NAMALWA (cell line): ENCODE data around the gene CD37.
"Not testable (repeated sequence)": the region's sequence is repeated elsewhere in the genome, so short reads cannot be mapped to it uniquely, and the experiment has no call there.

ENCODE experiments used
- DNase-seq: peaks from one replicate; pipeline ENCODE4 v3.0.0-alpha.2; 2015; ENCODE audit warnings: low spot score

Gene CD37

GRCh38 chr19:49347835-49348234 is 12.6 kb downstream of the CD37 start:
- DNase-seq, result peak; percentile 83

DNA sequence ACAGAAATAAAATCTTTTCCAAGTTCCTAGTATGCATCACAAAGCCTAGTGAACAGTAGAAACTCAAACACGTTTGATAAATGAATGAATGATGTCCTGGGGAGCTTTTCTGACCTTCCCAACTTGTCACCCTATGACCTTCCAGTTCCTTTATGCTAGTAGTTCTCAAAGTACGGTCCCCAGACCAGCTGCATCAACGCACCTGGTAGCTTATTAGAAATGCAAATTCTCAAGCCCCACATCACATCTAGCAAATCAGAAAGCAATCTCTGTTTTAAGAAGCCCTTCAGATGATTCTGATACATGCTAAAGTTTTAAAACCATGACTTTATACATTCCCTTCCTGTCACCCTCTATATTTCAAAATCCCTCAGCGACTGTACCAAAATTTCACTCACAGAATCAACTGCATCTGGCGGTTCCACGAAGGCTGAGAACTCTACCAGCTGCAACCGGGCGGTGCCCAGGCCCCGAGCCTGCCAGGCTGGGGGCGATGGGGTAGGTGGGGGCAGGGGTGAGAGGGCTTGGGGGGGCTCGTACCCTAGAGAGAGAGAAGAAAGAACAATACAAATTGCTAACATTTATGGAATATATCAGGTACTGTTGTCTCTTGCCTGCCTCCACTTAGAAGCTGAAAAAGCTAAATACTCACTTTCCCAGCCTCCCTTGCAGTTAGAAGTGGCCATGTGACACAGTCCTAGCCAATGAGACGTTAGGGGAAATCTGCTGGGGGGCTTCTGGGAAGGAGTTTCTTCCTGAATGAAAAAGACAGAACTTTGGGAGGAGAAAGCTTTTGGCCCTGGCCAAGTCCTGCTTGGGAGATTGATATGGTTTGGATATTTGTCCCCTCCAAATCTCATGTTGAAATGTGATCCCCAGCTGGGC is 13.3 kb downstream of the CD37 start:
- peak; percentile 71 for DNase-seq

- DNase-seq, result no peak
Observed at GRCh38 chr19:49349567-49349966, 14.4 kb downstream of the CD37 start.

DNA sequence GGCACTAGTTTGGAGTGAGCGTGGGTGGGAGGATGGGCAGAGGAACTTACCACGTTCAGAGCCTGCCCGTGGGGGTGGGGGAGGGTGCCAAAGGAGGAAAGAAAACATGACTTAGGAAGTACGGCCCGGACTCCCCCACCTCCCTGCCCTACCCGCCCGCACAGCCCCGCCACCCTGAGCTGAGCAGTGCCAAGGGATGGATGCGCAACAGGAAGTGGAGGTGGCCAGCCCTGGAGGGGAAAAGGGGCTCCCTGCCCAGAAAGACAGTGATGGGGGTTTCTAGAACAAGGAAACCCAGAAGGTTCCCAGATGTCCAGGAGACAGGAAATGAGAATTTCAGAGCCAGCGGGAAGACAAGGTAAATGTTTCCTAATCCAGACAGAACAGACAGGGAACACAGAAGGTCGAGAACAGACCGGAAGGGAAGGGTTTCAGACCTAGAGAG is 20.7 kb downstream of the CD37 start:
- DNase-seq, result no peak

DNA sequence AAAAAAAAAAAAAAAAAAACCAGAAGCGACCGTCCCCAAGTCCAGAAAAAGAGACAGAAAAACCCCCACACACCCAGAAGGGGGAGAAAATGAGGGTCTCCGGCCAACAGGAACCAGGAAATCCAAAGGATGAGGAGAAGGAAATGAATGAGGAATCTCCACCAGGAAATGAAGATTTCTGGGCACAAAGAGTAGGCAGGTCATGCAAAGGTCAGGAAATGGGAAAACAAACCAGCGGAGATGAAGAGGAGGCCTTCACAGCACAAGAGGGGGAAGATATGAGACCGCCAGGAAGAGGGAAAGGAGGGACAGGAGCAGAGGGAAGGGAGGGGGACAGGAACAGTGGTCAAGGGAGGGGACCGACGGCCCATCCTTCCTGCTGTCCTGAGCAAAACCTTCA is 21.2 kb downstream of the CD37 start:
- no peak for DNase-seq

- peak; percentile 60 for DNase-seq
Observed at GRCh38 chr19:49357186-49357585, 22.0 kb downstream of the CD37 start.

DNA sequence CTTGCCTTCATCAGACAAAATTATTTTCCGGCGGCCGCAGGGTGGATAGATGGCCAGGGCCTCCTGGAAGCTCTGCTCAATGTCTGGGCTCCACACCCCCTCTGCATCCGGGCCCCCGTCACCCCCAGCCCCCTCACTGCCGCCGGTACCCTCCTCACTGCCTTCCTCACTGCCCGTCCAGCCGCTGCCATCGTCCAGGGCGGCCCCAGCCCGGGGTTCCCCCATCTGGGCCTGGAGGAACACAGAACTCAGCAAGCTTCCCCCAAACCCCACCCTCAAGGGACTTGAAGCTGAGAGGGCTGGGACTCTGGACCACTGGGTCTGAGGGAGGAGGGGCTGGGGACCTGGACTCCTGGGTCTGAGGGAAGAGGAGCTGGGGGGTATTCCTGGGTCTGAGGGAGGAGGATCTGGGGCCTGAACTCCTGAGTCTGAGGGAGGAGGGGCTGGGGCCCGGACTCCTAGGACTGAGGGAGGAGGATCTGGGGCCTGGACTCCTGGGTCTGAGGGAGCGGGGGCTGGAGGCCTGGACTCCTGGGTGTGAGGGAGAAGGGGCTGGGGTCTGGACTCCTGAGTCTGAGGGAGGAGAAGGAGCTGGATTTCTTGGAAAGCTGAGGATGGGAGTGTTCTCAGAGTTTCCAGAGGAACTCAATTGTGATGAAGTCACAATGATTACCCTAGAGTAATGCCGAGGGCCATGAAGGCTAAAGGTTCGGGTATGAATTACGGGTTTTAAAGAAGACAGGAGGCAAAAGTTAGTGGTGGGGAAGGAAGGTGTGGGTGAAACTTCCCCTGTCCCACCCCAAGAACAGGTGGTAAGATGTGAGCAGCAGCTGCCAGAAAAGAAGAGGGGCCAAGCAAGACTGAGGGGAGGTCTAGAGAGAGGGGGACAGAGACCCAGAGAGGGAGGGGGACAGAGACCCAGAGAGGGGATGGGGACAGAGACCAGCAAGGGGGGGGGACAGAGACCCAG is 24.9 kb downstream of the CD37 start:
- DNase-seq, result peak; percentile 21

DNA sequence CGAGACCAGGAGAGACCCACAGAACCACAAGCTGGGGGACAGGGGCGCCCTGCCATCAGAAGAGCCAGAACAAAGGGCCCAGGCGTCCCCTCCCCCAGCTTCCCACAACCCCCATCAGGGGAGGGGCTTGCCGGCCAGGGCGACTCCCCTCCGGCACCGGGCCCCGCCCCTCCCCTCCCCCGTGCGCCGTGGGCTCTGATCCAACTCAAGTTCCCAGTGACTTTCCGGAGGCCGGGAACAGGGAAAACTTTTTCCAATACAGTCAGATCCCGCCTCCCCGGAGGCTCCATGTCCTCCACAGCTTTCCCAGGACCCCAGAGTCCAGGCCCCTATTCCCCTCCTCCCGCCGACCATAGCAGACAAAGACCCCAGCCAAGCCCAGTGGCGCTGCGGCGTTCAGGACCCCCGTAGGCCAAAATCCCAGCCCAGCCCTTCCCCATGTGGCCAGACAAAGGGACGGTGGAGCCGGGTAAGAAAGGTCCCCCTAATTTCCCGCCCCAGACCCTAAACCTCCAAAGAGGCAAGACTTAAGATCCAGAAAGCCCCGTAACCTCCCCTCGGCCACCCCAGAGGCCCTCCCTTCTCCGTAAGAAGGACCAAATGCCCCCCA is 26.3 kb downstream of the CD37 start:
- peak; percentile 19 for DNase-seq

DNA sequence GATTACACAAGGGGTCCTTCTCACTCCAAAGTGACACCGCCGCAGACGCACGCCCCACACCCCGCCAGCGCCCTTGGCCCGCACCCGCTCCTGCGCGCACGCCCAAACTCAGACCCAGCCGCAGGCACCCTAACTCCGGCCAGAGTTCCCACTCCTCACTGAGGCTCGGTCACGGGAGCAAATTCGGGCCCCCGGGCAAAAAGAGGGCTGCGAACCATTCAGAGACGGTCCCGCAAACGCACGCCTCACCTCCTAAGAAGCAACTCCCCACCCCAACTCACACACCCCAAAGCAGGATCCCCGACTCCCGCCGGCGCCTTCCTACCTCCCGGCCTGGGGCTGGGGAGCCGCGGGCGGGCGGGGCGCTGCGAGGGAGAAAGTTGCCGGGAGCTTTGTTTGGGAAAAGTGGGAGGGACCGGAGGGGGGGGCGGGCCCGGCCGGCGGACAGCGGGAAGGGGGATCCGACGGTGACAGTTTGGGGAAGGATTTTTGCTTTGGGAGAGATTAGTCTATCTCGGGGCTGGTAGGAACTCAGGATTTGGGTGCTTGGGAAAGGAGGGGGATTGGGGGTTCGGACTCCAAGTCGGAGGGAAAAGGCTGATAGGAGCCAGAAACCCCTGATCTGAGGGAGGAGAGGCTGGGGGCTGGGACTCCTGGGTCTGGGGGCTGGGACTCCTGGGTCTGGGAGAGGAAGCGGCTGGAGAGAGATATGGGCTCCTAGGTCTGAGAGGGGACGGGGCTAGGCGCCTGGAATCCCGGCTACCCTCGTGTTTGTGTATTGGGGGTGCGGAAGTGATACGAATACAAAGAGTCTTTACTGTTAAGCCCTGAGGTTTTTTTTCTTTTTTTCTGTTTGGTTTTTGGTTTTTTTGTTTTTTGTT is 27.1 kb downstream of the CD37 start, which contains the start of gene TEAD2:
Gene TEAD2, minus strand, starts transcription at position 369 of the 881 bp plus-strand sequence. CDS start 2,341 bp downstream, outside the sequence.
- peak; percentile 36 for DNase-seq

DNA sequence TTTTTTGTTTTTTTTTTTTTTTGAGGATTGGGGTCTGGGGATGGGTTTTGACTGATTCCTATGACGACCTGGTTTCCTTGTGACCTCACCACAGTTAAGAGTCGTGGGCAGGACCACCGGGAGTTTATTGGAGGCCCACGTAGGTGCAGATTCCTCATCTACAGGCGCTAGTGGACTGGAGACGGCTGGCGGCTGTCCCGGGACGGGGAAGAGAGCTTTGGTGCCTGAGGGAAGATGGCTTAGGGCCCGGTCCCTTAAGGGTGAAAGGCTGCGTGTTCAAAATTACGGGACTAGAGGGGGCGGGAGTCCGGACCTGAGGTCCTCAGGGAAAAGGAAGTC is 27.7 kb downstream of the CD37 start:
- no peak for DNase-seq

DNA sequence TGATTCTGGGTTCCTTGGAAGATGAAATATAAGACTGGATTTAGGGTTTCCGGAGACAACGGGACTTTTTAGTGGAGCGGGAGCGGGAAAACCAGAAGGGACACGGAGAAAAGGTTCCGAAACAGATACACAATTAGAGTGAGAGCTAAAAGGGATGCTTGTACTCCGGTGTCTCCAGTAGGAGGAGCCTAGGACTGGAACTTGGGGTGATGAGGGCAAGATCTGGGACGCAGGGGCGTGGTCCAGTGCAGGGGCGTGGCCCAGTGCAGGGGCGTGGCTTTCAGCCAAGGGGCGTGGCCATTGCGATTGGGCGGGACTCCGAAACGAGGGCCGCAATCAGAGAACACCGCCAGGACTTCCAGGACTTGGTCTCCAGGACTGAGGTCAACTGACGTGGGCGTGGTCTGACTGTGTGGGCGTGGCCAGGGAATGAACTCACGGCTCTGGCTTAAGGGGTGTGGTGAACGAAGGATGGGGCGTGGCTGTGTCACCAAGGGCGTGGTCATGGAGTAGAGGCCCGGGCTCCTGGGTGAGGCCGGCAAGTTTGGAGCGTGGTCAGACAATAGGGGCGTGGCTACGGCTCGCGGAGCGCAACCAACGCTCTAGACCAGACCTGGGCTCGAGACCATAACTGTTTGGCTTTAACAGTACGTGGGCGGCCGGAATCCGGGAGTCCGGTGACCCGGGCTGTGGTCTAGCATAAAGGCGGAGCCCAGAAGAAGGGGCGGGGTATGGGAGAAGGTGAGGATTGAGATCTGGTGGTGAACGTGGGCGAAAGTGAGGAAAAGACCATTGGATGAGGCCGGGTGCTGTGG is 28.3 kb downstream of the CD37 start, which contains the start of gene DKKL1:
Gene DKKL1, plus strand, starts transcription at position 610 of the 815 bp plus-strand sequence. Its CDS starts 122 bp downstream, at position 732.
- peak; percentile 98 for DNase-seq

- no peak for DNase-seq
Observed at GRCh38 chr19:49364083-49364737, 29.0 kb downstream of the CD37 start.

DNA sequence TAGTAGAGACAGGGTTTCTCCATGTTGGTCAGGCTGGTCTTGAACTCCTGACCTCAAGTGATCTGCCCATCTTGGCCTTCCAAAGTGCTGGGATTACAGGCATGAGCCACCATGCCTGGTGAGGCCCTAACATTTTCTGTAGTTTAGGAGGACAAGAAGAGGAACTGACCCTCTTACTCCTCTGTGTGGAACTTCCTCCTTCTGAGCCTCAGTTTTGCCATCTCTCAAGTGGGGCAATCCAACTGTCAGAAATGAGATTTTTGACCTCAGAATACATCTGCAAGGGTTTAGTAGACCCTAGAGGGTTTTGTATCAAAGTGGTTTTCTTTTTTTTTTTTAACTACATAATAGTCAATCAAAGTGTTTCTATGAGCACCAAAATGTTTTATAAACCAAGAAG is 30.9 kb downstream of the CD37 start:
- peak; percentile 43 for DNase-seq

- DNase-seq, result no peak
Observed at GRCh38 chr19:49368711-49369358, 33.6 kb downstream of the CD37 start.

GRCh38 chr19:49371184-49371583 is 36.0 kb downstream of the CD37 start:
- no peak for DNase-seq

GRCh38 chr19:49373174-49373573 is 38.0 kb downstream of the CD37 start:
- not testable (repeated sequence) for DNase-seq

GRCh38 chr19:49374665-49375434 is 39.6 kb downstream of the CD37 start:
- no peak for DNase-seq

- DNase-seq, result no peak
Observed at GRCh38 chr19:49378512-49378911, 43.3 kb downstream of the CD37 start.
